ENCODE measurements around the gene ARHGEF16.

ARHGEF16 gene

GRCh38 chr1:3454811-3455618 lies 550 bp downstream of the ARHGEF16 start:
- H3K4me3 ChIP-seq (ENCODE audit: low read depth, low read length): no peak overlapping the region
- no peak for TF ChIP-seq CTCF (IDR thresholded peaks at IDR 0.05; ENCODE audit: insufficient read depth, low read length, missing control alignments)
- DNase-seq (ENCODE audit: low read depth, low spot score): no peak
- ChIA-PET POLR2A (no interaction called here), CTCF (interaction anchor here (1.7 to 3.1 kb wide), 2 partner anchors 17 to 30 kb away, joined by 5 to 16 read pairs; no protein-coding TSS in a partner anchor)

GRCh38 chr1:3455670-3456448 lies 1.4 kb downstream of the ARHGEF16 start:
- H3K4me3 ChIP-seq (ENCODE audit: low read depth, low read length): no peak overlapping the region
- ChIA-PET POLR2A (no interaction called here), CTCF (interaction anchor here (1.3 to 3.1 kb wide), 3 partner anchors 16 to 163 kb away, joined by 4 to 16 read pairs (median 5); no protein-coding TSS in a partner anchor)
- TF ChIP-seq CTCF (IDR thresholded peaks at IDR 0.05; ENCODE audit: insufficient read depth, low read length, missing control alignments): no peak
- no peak for DNase-seq (ENCODE audit: low read depth, low spot score)

DNA sequence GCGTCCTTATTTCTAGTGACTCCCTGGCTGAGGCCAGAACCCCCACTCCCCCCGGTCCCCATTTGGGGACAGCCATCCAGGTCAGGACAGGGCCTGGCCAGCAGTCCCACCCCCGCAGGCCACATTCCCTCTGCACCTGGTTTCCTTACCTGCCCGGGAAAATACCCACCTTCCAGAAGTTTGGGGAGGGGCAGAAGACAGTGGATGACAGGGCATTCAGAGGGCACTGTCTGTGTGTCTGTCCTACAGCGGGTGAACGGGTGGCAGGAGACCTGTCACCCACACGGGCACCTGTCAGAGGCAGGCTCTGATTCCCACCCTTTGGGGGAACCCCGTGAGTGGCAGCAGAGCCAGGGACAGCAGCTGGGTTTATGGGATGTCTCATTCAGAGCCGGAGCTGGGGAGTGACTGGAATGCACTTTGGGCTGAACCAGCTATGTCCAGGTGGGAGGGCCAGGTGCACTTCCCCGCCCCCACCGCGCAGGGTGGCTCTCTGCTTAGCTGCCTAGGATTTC lies 2.0 kb downstream of the ARHGEF16 start:
- no peak overlapping the region for H3K4me3 ChIP-seq (ENCODE audit: low read depth, low read length)
- CTCF ChIA-PET: interaction anchor here (1.3 to 3.1 kb wide), 2 partner anchors 16 to 163 kb away, joined by 4 to 16 read pairs; no protein-coding TSS in a partner anchor
- DNase-seq (ENCODE audit: low read depth, low spot score): no peak
- POLR2A ChIA-PET: no interaction called here
- TF ChIP-seq CTCF (IDR thresholded peaks at IDR 0.05; ENCODE audit: insufficient read depth, low read length, missing control alignments): no peak

DNA sequence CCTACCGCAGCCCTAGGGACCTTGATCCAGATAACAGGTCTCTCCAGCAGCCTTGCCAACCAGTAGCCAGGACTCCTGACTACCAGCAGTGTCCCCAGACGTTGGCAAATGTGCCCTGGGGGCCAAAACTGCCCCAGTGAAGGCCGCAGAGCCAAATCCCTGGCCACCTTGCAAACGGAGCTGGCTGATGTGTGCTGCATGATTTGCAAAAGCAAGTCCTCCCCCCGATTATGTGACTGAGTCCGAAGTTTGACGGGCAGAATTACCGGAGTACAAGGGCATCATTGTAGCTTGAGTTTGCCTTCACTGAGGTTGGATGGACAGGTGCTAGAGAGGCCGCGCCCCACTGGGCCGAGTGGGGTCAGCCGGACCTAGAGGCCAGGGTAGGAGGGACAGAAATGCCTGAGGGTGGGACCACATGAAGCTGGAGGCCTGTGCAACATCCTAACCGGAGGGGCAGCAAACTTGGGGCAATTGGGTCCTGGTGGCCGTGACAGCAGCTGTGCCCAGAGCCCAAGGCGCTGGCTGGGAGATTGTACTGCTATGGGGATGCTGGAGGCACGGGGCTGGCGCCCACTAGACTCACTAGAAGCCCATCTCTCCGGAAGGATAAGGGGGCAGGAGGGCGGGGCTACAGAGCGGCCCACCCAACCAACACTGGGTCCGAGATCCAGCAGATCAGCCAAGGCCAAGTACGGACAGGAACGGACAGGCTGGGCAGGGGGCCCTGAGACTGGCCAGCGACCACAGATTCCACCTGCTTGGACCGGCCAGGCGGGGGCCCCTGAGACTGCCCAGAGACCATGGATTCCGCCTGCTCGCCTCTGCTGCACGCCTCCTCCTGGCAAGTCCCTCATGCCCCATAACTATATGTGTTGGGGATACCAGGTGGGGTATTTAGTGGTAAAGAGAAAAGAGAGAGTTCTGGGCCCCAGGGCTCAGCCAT lies 2.8 kb downstream of the ARHGEF16 start:
- no peak for DNase-seq (ENCODE audit: low read depth, low spot score)
- no peak overlapping the region for H3K4me3 ChIP-seq (ENCODE audit: low read depth, low read length)
- no peak for TF ChIP-seq CTCF (IDR thresholded peaks at IDR 0.05; ENCODE audit: insufficient read depth, low read length, missing control alignments)
- ChIA-PET CTCF (interaction anchor here (1.3 to 3.1 kb wide), 2 partner anchors 15 to 162 kb away, joined by 4 to 16 read pairs; no protein-coding TSS in a partner anchor), POLR2A (interaction anchor here (0.7 kb wide), 1 partner anchor 916 kb away, joined by 3 read pairs; no protein-coding TSS in a partner anchor)

DNA sequence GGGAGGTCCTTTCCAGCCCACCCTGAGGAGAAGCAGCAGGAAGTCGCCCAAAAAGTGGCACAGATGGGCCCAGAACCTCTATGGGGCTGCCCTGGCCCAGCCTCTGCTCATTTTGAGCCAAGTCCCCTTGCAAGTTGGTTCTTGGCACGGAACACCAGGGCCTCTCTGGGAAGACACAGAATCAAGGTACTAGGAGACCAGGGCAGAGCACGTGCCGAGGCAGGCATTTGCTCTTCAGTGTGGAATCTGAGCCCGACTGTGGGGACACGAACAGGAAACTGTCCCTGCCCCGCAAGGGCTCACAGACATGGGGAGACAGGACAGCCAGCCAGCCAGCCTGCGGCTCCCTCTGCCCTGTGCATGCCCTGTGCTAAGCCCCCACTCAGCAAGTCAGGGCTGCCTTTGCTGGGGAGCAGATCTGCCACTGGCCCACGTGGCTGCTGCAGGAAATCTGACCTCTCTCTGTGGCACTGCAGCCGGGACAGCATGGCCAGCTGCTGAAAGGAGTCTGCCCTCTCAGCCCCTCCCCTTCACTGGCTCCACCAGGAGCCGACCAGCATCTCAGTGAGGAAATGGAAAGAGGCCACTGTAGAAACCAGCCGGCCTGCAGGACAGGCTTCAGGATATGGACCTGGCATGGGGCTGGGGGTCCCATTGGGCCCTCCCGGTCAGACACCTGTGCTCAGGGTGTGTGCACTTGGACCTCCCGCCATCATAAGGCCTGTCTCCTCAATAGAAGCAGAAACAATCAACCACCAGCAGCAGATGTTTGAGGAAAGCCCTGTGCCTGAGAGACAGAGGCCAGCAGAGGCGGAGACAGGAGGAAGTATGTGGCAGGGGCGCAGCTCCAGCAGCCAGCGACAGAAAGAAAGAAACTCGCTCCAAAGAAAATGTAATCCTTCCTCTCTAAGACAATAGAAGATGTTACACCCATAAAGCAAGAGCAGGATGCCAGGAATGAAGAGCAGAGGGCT lies 3.7 kb downstream of the ARHGEF16 start:
- CTCF ChIA-PET: interaction anchor here (1.0 to 1.6 kb wide), 3 partner anchors 8 to 26 kb away, joined by 4 to 5 read pairs (median 4); no protein-coding TSS in a partner anchor
- no peak for TF ChIP-seq CTCF (IDR thresholded peaks at IDR 0.05; ENCODE audit: insufficient read depth, low read length, missing control alignments)

More for the DNA sequence above, 3.7 kb downstream of the ARHGEF16 start:
- no peak overlapping the region for H3K4me3 ChIP-seq (ENCODE audit: low read depth, low read length)
- DNase-seq (ENCODE audit: low read depth, low spot score): no peak
- POLR2A ChIA-PET: no interaction called here
